HG03095 (cell line): ENCODE results near the gene DLGAP1.
A peak's percentile ranks its signal among the peaks of the same experiment; 100 is the strongest.
"Not testable (repeated sequence)": the region's sequence is repeated elsewhere in the genome, so short reads cannot be mapped to it uniquely, and the experiment has no call there.

ENCODE experiments used
- ATAC-seq: cut with Tn5 transposase; IDR thresholded peaks from one replicate; pipeline ENCODE4 v1.9.1; 2021; ENCODE audit warnings: moderate library complexity; ENCODE audit not compliant: unreplicated experiment

The DLGAP1 gene

GRCh38 chr18:4391859-4392258 lies 63.2 kb downstream of the DLGAP1 start:
- no peak for ATAC-seq

GRCh38 chr18:4385876-4386275 lies 69.2 kb downstream of the DLGAP1 start:
- ATAC-seq, result no peak

GRCh38 chr18:4384932-4385331 lies 70.2 kb downstream of the DLGAP1 start:
- ATAC-seq, result no peak

GRCh38 chr18:4374564-4374963 lies 80.5 kb downstream of the DLGAP1 start:
- no peak for ATAC-seq

GRCh38 chr18:4369705-4370104 lies 85.4 kb downstream of the DLGAP1 start:
- ATAC-seq, result no peak

GRCh38 chr18:4360221-4360715 lies 94.8 kb downstream of the DLGAP1 start:
- ATAC-seq, result no peak

- ATAC-seq, result no peak
These were observed 96.5 kb downstream of the DLGAP1 start for GRCh38 chr18:4358618-4359017.

- no peak for ATAC-seq
These were observed 97.5 kb downstream of the DLGAP1 start for GRCh38 chr18:4357579-4357978.

- no peak for ATAC-seq
These were observed 98.2 kb downstream of the DLGAP1 start for GRCh38 chr18:4356929-4357328.

- ATAC-seq, result no peak
These were observed 101.2 kb downstream of the DLGAP1 start for GRCh38 chr18:4353853-4354418.

- ATAC-seq, result no peak
These were observed 102.2 kb downstream of the DLGAP1 start for GRCh38 chr18:4352746-4353551.

- no peak for ATAC-seq
These were observed 104.1 kb downstream of the DLGAP1 start for GRCh38 chr18:4351005-4351404.

- no peak for ATAC-seq
These were observed 119.7 kb downstream of the DLGAP1 start for GRCh38 chr18:4335386-4335785.

GRCh38 chr18:4333043-4333442 lies 122.1 kb downstream of the DLGAP1 start:
- no peak for ATAC-seq

GRCh38 chr18:4319738-4320677 lies 135.1 kb downstream of the DLGAP1 start:
- peak; percentile 74 for ATAC-seq

- ATAC-seq, result no peak
These were observed 136.8 kb downstream of the DLGAP1 start for GRCh38 chr18:4318311-4318710.

GRCh38 chr18:4311945-4312344 lies 143.2 kb downstream of the DLGAP1 start:
- ATAC-seq, result not testable (repeated sequence)

GRCh38 chr18:4311136-4311535 lies 144.0 kb downstream of the DLGAP1 start:
- ATAC-seq, result no peak

GRCh38 chr18:4309227-4309626 lies 145.9 kb downstream of the DLGAP1 start:
- no peak for ATAC-seq

GRCh38 chr18:4308576-4308975 lies 146.5 kb downstream of the DLGAP1 start:
- ATAC-seq, result no peak

GRCh38 chr18:4299395-4299794 lies 155.7 kb downstream of the DLGAP1 start:
- ATAC-seq, result no peak
